Ishikawa (cell line): ENCODE measurements around the gene CBX1.
A peak's percentile ranks its signal among the peaks of the same experiment; 100 is the strongest.

Source experiments
- CEBPB ChIP-seq: IDR thresholded peaks from 2 replicates; pipeline ENCODE4 v1.6.1; 2012
- CREB1 ChIP-seq: IDR thresholded peaks from 2 replicates; pipeline ENCODE4 v1.6.1; 2012; ENCODE audit warnings: low read depth
- EGR1 ChIP-seq: IDR thresholded peaks from 2 replicates; pipeline ENCODE4 v1.6.1; 2012
- EP300 ChIP-seq: IDR thresholded peaks from 2 replicates; pipeline ENCODE4 v1.6.1; 2012; ENCODE audit warnings: borderline replicate concordance
- FOXM1 ChIP-seq: IDR thresholded peaks from 2 replicates; pipeline ENCODE4 v1.6.1; 2012; ENCODE audit warnings: low read depth, borderline replicate concordance
- MAX ChIP-seq: IDR thresholded peaks from 2 replicates; pipeline ENCODE4 v1.6.1; 2012
- NFIC ChIP-seq: IDR thresholded peaks from 2 replicates; pipeline ENCODE4 v1.6.1; 2012
- RAD21 ChIP-seq: IDR thresholded peaks from 2 replicates; pipeline ENCODE4 v1.6.1; 2012; ENCODE audit warnings: low read depth
- REST ChIP-seq: IDR thresholded peaks from 2 replicates; pipeline ENCODE4 v1.6.1; 2012; ENCODE audit warnings: low read depth, mild to moderate bottlenecking
- TAF1 ChIP-seq: IDR thresholded peaks from 2 replicates; pipeline ENCODE4 v1.6.1; 2012; ENCODE audit warnings: low read depth, mild to moderate bottlenecking
- TCF12 ChIP-seq: IDR thresholded peaks from 2 replicates; pipeline ENCODE4 v1.6.1; 2012; ENCODE audit warnings: low read depth
- TEAD4 ChIP-seq: IDR thresholded peaks from 2 replicates; pipeline ENCODE4 v1.6.1; 2012
- USF1 ChIP-seq: IDR thresholded peaks from 2 replicates; pipeline ENCODE4 v1.6.1; 2012
- YY1 ChIP-seq: IDR thresholded peaks from 2 replicates; pipeline ENCODE4 v1.6.1; 2012; ENCODE audit warnings: low read depth
- ZBTB7A ChIP-seq: IDR thresholded peaks from 2 replicates; pipeline ENCODE4 v1.6.1; 2012; ENCODE audit warnings: low read depth

The CBX1 gene

GRCh38 chr17:48127371-48128051, 26.2 kb upstream of the CBX1 start:
- TF ChIP-seq TEAD4 (peak; percentile 94), NFIC (0 out of 2 replicates have a peak, but pooled peaks have one; percentile 24), CREB1 (no peak)

- TF ChIP-seq MAX (no peak), USF1 (no peak), TAF1 (no peak), TCF12 (no peak), YY1 (no peak)
Observed at GRCh38 chr17:48126532-48126850, 25.2 kb upstream of the CBX1 start.

- TF ChIP-seq TCF12 (no peak), RAD21 (no peak), FOXM1 (no peak), MAX (no peak), TAF1 (no peak), NFIC (no peak), CREB1 (no peak), ZBTB7A (no peak), EP300 (no peak), REST (no peak), YY1 (no peak)
Observed at GRCh38 chr17:48125829-48126531, 24.7 kb upstream of the CBX1 start.

- no peak for TF ChIP-seq EGR1
- no peak for TF ChIP-seq ZBTB7A
- TF ChIP-seq MAX: no peak
- TF ChIP-seq NFIC: no peak
- TF ChIP-seq CREB1: no peak
- no peak for TF ChIP-seq REST
- no peak for TF ChIP-seq TAF1
- TF ChIP-seq CEBPB: no peak
- TF ChIP-seq TEAD4: no peak
- TF ChIP-seq RAD21: no peak
- TF ChIP-seq YY1: no peak
- TF ChIP-seq EP300: no peak
- no peak for TF ChIP-seq USF1
- TF ChIP-seq FOXM1: no peak
- TF ChIP-seq TCF12: no peak
Observed at GRCh38 chr17:48123776-48124388, 22.6 kb upstream of the CBX1 start.

- TF ChIP-seq EGR1 (no peak), ZBTB7A (no peak), CEBPB (no peak), NFIC (no peak), TAF1 (no peak), USF1 (no peak)
Observed at GRCh38 chr17:48123111-48123510, 21.8 kb upstream of the CBX1 start.
